Ovary (tissue), 9 donors: ENCODE measurements around the gene TESMIN. TPM values are rescaled to one million over a fixed set of nuclear protein-coding genes. Genes with fewer than 3 reads are reported as not detected.

Experiments used
- DNase-seq, 5 donors: peaks; one replicate each; pipeline ENCODE4 v3.0.0-alpha.2; 2019 to 2020
- H3K27ac ChIP-seq, 2 donors: fragments of 200-600 bp; one replicate each; pipeline versions ENCODE4 v1.5.1 to v1.8.0; 2019 to 2022
- H3K27me3 ChIP-seq: fragments of 200-600 bp; one replicate; pipeline ENCODE4 v1.8.0; 2022
- H3K36me3 ChIP-seq: fragments of 200-600 bp; sonication (generic); one replicate; pipeline ENCODE4 v1.5.1; 2019
- H3K4me1 ChIP-seq: one replicate; pipeline ENCODE4 v1.8.1; 2013; ENCODE audit warnings: mild to moderate bottlenecking, moderate library complexity; ENCODE audit not compliant: insufficient read depth
- H3K4me3 ChIP-seq: fragments of 200-600 bp; sonication (generic); one replicate; pipeline ENCODE4 v1.5.1; 2017
- H3K9me3 ChIP-seq, 2 donors: fragments of 200-600 bp in 1 of 2; sonication (generic) in 1 of 2; one replicate each; pipeline versions ENCODE4 v1.5.1 to v1.8.1; 2013 to 2019; ENCODE audit warnings: mild to moderate bottlenecking in 1 of 2, moderate library complexity in 1 of 2
- EP300 ChIP-seq: sonication (generic); formaldehyde crosslinking; IDR thresholded peaks from one replicate; pipeline ENCODE4 v1.6.1; 2017; ENCODE audit warnings: antibody characterized with exemption
- POLR2A ChIP-seq: fragments of 450-650 bp; IDR thresholded peaks from one replicate; pipeline ENCODE4 v1.6.1; 2017; ENCODE audit warnings: antibody characterized with exemption, mild to moderate bottlenecking, moderate library complexity
- WGBS, 3 donors: extraction: QIAGEN DNeasy Blood & Tissue Kit in 1 of 3; methylation state at CpG; one replicate each; pipeline versions ENCODE4 v1.1.5 to v1.1.7; 2013 to 2017; 5-methylcytosine and 5-hydroxymethylcytosine counted together
- intact Hi-C, 4 donors: fragments of 100-400 bp; cut with DNase I; formaldehyde crosslinking; loops; one replicate each; pipeline versions ENCODE4 v1.11.0 to v1.15.1; 2022 to 2023
- polyA plus RNA-seq, 2 donors: library from polyadenylated mRNA; stranded (reverse); fragments of 200-250 nt in 1 of 2; fragments of 350-450 nt in 1 of 2; fragmentation: Illumina TruSeq in 1 of 2; extraction: RNeasy Lipid Tissue Mini Kit (QIAGEN cat#74804) in 1 of 2; gene quantifications; one replicate each; pipeline ENCODE4 v1.2.3, GENCODE V29; 2013 to 2014
- total RNA-seq, 7 donors: library from RNA; depleted of rRNA in 2 of 7; stranded (reverse); fragments of >200 nt in 2 of 7; fragmentation: NEBNext Ultra II Directional in 3 of 7; extraction: Animal tissue kit (Norgen Biotek cat#: 25700) in 3 of 7; gene quantifications; one replicate each; pipeline versions ENCODE4 v1.1.0 to v1.2.4, GENCODE V29; 2016 to 2023
- TF ChIP-seq, protein P1 (sequence below), 3 donors: fragments of 450-650 bp in 2 of 3; fragments of 200-600 bp in 1 of 3; IDR thresholded peaks; one replicate each; pipeline versions ENCODE4 v1.5.1 to v1.8.0; 2016 to 2022; ENCODE audit warnings: antibody characterized with exemption in 3 of 3, mild to moderate bottlenecking in 1 of 3
- donor health status: DM: no; HTN: no; CAD: no; lungs with moderate emphysema.
- donor health status: DM: no; HTN: no; CAD: no.
- donor health status: Bipolar disorder and iron deficiency.
- donor health status: DM: yes; HTN: yes; CAD: no.
- donor health status: DM: no; HTN: no; CAD: no.
- donor health status: DM: yes; HTN: yes; CAD: no.

TESMIN gene
- total and polyA plus RNA-seq, 9 donors: 1.1 to 4.1 (median 1.7) TPM

DNA sequence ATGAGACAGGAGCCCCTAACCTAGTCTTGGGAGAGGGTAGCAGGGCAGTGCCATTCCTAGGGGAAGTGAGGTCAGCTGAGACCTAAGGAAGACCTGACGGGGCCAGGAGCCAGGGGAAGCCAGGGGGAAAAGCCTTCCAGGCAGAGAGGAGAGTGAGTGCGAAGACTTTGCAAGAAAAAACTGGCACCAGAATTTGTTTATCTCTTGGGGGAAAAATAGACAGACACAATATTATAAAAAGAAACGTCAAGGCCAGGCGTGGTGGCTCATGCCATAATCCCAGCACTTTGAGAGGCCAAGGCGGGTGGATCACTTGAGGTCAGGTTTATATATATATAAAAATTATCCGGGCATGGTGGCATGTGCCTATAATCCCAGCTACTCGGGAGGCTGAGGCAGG lies 26.9 kb upstream of the TESMIN start:
- no peak overlapping the region for H3K4me3 ChIP-seq
- intact Hi-C loops: no loop called here
- no peak for TF ChIP-seq EP300
- no peak for TF ChIP-seq POLR2A
- TF ChIP-seq, protein P1, sequence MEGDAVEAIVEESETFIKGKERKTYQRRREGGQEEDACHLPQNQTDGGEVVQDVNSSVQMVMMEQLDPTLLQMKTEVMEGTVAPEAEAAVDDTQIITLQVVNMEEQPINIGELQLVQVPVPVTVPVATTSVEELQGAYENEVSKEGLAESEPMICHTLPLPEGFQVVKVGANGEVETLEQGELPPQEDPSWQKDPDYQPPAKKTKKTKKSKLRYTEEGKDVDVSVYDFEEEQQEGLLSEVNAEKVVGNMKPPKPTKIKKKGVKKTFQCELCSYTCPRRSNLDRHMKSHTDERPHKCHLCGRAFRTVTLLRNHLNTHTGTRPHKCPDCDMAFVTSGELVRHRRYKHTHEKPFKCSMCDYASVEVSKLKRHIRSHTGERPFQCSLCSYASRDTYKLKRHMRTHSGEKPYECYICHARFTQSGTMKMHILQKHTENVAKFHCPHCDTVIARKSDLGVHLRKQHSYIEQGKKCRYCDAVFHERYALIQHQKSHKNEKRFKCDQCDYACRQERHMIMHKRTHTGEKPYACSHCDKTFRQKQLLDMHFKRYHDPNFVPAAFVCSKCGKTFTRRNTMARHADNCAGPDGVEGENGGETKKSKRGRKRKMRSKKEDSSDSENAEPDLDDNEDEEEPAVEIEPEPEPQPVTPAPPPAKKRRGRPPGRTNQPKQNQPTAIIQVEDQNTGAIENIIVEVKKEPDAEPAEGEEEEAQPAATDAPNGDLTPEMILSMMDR (IDR thresholded peaks at IDR 0.05): no peak
- no peaks in the 10 kb centered on the region for H3K27me3 ChIP-seq
- H3K36me3 ChIP-seq: no peaks in the 10 kb centered on the region
- WGBS, 3 donors: 16 to 51% (median 31%) methylated on average over 7 of the region's 7 CpGs
- peak overlapping the region in 1 of 2 donors; percentile 42 for H3K27ac ChIP-seq
- DNase-seq: peak in 4 of 5 donors; percentile 15 to 52 (median 41)
- no peaks in the 10 kb centered on the region for H3K9me3 ChIP-seq
- H3K4me1 ChIP-seq: peaks cover 4% of the 10 kb centered on the region

DNA sequence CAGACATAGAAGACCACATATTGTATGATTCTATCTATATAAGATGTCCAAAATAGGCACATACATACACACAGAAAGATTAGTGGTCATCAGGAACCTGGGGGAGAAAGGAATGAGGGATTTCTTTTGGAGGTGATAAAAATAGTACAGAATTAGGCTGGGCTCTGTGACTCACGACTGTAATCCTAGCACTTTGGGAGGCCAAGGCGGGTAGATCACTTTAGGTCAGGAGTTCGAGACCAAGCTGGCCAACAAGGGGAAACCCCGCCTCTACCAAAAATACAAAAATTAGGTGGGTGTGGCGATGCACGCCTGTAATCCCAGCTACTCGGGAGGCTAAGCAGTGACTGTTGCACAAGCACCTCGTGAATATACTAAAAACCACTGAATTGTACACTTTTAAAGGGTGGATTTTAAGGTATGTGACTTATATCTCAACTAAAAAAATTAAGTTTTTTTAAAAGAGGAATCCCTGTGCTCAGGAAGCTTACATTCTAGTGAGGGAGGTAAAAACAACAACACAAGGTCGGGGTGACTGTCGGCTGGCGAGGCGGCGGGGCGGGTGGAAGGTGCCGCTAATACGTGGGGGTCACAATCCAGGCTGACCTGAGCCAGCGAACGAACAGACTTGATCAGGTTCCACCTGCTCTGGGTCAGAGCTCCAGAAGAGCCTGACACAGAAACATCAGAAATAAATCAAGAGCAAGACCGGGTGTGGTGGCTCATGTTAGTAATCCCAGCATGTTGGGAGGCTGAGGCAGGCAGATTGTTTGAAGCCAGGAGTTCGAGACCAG lies 25.3 kb upstream of the TESMIN start:
- peaks cover 4% of the 10 kb centered on the region for H3K4me1 ChIP-seq
- no peak overlapping the region for H3K4me3 ChIP-seq
- no peak overlapping the region for H3K27ac ChIP-seq
- 89 to 93% (median 90%) methylated on average over 20 of the region's 20 CpGs for WGBS, 3 donors
- no peaks in the 10 kb centered on the region for H3K9me3 ChIP-seq
- no peaks in the 10 kb centered on the region for H3K36me3 ChIP-seq
- H3K27me3 ChIP-seq: no peaks in the 10 kb centered on the region
- DNase-seq: no peak
- no peak for TF ChIP-seq EP300
- TF ChIP-seq, protein P1 (IDR thresholded peaks at IDR 0.05): no peak
- no peak for TF ChIP-seq POLR2A
- intact Hi-C loops: no loop called here

DNA sequence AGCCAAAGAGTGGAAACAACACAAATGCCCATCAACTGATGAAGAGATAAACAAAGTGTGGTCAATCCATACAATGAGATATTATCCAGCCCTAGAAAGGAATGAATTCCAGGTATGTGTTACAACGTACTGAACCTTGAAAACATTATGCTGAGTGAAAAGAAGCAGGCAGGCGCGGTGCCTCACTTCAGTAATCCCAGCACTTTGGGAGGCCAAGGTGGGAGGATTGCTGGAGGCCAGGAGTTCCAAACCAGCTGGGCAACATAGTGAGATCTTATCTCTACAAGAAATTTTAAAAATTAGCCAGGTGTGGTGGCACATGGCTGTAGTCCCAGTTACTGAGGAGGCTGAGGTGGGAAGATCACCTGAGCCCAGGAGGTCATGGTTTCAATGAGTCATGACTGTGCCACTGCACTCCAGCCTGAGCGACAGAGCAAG lies 24.6 kb upstream of the TESMIN start:
- no peaks in the 10 kb centered on the region for H3K9me3 ChIP-seq
- TF ChIP-seq POLR2A: no peak
- TF ChIP-seq, protein P1 (IDR thresholded peaks at IDR 0.05): no peak
- no peak for TF ChIP-seq EP300
- WGBS, 3 donors: 93 to 97% (median 93%) methylated on average over 4 of the region's 4 CpGs

GRCh38 chr11:68774194-68774585 lies 22.9 kb upstream of the TESMIN start:
- no peaks in the 10 kb centered on the region for H3K36me3 ChIP-seq
- intact Hi-C loops: no loop called here
- no peaks in the 10 kb centered on the region for H3K9me3 ChIP-seq
- TF ChIP-seq, protein P1 (IDR thresholded peaks at IDR 0.05): no peak
- TF ChIP-seq EP300 (no peak), POLR2A (no peak)
- no peaks in the 10 kb centered on the region for H3K27me3 ChIP-seq
- H3K27ac ChIP-seq: no peak overlapping the region
- DNase-seq: no peak
- WGBS, 3 donors: 82 to 84% (median 83%) methylated on average over 9 of the region's 9 CpGs
- peaks cover 4% of the 10 kb centered on the region for H3K4me1 ChIP-seq
- H3K4me3 ChIP-seq: no peak overlapping the region

More for the DNA sequence above, 24.6 kb upstream of the TESMIN start:
- no peaks in the 10 kb centered on the region for H3K27me3 ChIP-seq
- intact Hi-C loops: no loop called here
- H3K27ac ChIP-seq: no peak overlapping the region
- H3K4me3 ChIP-seq: no peak overlapping the region
- H3K36me3 ChIP-seq: no peaks in the 10 kb centered on the region
- no peak for DNase-seq
- H3K4me1 ChIP-seq: peaks cover 4% of the 10 kb centered on the region
